HG02571 (cell line): ENCODE measurements around the gene KLRC1.
"Not testable (repeated sequence)": the region's sequence is repeated elsewhere in the genome, so short reads cannot be mapped to it uniquely, and the experiment has no call there.

Experiments used
- ATAC-seq: cut with Tn5 transposase; IDR thresholded peaks from one replicate; pipeline ENCODE4 v1.9.1; 2021; ENCODE audit warnings: mild to moderate bottlenecking, moderate library complexity; ENCODE audit not compliant: unreplicated experiment

KLRC1 gene

GRCh38 chr12:10424260-10424899, 28.8 kb downstream of the KLRC1 start:
- not testable (repeated sequence) for ATAC-seq

- ATAC-seq, result not testable (repeated sequence)
Observed at GRCh38 chr12:10422159-10422558, 31.0 kb downstream of the KLRC1 start.

GRCh38 chr12:10420334-10420733, 32.8 kb downstream of the KLRC1 start, which contains the start of gene KLRC3:
Gene KLRC3, minus strand, starts transcription at chr12:10420595. Its CDS starts 45 bp downstream, at chr12:10420550.
- not testable (repeated sequence) for ATAC-seq

GRCh38 chr12:10409392-10409791, 43.8 kb downstream of the KLRC1 start, which contains the start of gene KLRC4:
Gene KLRC4, minus strand, starts transcription at chr12:10409757. Its CDS starts 182 bp downstream, at chr12:10409575.
- ATAC-seq, result no peak

DNA sequence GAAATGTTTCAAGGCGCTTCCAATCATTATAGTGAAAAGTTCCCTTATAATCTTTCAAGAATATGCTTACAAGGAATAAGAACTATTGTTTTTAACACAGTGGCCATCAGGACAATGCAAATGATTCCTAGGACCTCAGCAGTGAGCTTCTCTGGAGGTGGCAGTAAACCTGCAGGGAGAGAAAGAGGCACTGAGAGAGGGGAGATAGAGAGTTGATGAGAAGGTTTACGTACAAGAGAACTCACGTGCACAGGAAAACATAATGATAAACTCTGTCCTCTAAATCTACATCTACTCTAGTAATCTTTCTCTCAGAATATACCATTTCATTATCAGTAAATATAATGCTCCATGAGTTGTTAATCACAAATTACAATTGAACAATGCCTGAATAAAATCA, 44.3 kb downstream of the KLRC1 start:
- no peak for ATAC-seq

- ATAC-seq, result no peak
Observed at GRCh38 chr12:10406725-10407124, 46.5 kb downstream of the KLRC1 start.

GRCh38 chr12:10405294-10405693, 47.9 kb downstream of the KLRC1 start:
- no peak for ATAC-seq

DNA sequence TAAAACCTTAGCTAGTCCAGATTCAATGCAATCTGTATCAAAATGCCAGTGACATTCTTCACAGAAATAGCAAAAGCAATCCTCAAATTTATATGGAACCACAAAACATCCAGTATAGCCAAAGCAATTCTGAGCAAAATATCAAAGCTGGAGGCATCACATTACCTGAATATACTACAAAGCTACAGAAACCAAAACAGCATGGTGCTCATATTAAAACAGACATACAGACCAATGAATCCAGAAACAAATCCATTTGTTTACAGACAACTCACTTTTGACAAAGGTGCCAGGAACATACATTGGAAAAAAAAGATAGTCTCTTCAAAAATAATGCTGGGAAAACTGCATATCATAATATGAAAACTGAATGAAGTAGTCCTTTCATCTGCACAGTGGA, 48.4 kb downstream of the KLRC1 start:
- ATAC-seq, result no peak

DNA sequence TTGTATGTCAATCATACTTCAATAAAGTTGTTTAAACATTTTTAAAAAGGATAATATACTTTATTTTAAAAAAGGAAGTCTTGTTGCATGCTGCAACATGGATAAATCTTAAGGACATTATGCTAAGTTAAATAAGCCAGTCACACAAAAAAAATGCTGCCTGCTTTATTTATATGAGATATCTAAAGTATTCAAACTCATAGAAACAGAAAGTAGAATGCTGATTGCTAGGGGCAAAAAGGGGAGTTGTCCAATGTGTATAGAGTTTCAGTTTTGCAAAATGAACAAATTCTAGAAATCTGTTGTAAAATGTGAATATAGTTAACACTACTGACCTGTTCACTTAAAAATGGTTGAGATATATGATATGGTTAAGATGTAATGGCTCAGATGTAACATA, 52.3 kb downstream of the KLRC1 start:
- no peak for ATAC-seq

- ATAC-seq, result no peak
Observed at GRCh38 chr12:10398168-10398567, 55.0 kb downstream of the KLRC1 start.

DNA sequence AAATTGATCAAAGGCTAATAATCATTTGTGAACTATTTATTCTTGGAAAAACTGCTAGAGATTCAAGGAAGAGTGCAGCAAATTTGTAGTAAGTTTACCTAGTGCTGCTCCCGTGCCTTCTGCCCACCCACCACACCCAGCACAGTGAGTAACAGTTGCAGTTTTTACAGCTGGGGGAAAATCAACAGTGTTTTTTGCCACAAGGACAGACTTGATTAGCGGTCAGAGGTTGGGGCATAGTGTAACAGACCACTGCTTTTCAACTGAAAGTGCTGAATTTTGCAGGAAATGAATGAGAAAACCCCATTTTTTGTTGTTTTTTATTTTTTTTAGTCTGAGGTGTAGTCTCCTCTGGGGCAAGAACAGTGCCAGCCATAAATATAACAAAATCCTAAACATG, 55.9 kb downstream of the KLRC1 start:
- no peak for ATAC-seq

DNA sequence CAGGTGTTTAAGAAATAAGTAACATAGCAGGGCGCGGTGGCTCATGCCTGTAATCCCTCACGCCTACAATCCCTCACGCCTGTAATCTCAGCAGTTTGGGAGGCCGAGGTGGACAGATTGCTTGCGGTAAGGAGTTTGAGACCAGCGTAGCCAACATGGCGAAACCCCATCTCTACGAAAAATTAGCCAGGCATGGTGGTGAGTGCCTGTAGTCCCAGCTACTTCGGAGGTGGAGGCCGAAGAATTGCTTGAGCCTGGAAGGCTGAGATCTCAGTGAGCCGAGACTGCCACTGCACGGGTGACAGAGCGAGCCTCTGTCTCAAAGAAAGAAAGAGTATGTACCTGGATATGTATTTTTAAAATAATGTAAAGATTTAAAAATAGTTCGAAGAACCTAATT, 57.0 kb downstream of the KLRC1 start:
- ATAC-seq, result not testable (repeated sequence)
